HG02885 (cell line): Measurements from ENCODE around the gene GCGR.

Experiments used
- ATAC-seq: cut with Tn5 transposase; IDR thresholded peaks from one replicate; pipeline ENCODE4 v1.9.1; 2021; ENCODE audit warnings: mild to moderate bottlenecking; ENCODE audit not compliant: unreplicated experiment, poor library complexity

GCGR gene

DNA sequence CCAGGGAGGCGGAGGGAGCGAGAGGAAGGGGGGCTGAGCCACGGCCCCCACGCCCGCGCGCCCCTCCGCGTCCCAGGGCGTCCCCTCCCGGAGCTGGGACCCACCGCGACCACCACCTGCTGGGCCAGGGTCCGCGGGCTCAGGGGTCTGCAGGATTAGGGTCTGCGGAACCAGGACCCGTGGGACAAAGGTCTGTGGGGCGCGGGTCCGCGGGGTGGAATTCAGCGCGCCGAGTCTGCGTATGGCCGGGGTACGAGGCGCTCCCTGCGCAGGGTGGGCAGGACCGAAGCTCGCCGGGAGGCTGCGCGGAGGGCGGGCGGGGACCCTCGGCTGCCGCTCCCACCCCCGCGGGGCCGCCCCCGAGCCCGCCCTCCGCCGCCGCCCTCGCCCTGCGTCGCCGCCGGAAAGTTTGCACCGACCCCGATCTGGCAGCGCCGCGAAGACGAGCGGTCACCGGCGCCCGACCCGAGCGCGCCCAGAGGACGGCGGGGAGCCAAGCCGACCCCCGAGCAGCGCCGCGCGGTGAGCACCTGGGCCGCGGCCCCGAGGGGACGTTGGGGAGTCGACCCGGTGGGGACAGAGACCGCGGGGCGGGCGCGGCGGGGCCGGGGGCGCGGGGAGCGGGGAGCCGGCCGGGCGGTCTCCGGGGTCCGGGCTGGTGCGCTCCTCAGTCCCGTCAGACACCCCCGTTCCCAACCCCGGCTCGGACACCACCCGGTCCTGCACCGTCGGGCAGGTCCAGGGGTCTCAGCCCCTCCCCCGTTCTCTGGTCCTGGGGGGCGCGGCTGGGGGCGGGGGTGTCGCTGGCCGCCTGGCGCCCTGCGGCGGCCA is at the start of gene GCGR:
Gene GCGR, plus strand, starts transcription at position 423 of the 831 bp plus-strand sequence. CDS start 4,869 bp downstream, outside the sequence.
- no peak for ATAC-seq

DNA sequence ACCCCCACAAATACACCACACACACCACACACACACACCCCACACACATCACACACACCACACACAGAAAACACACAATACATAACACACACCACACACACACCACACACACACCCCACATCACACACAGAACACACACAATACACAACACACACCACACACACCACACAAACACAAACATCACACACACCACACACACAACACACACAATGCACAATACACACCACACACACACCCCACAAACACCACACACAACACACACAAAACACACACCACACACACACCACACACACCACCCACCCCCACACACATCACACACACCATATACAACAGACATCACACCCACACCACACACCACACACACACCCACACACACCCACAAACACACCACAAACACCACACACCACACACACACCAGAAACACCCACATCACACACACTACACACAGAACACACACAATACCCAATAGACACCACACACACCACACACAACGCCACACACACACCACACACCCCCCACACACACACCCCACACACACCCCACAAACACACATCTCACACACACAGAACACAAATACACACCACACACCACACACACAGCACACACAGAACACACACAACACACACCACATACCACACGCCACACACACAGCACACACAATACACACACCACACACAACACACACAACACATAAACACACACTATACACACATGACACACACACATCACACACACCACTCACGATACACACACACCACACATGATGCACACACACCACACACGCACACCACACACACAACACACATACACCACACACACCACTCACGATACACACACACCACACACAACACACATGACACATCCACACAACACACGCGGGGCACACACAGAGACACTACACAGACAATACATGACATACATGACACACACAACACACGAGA is 11.0 kb upstream of the GCGR start:
- ATAC-seq, result no peak

DNA sequence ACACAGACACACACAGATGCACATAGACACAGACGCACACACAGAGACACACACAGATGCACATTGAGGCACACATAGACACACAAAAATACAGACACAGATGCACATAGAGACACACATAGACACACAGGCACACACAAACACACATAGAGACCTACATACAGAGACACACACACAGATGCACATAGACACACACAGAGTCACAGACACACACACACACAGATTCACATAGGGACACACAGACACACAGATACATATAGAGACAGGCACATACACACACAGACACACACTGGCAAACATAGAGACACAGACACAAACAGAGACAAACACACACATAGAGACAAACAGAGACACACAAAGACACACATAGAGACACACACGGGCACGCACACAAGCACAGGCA is 9.9 kb upstream of the GCGR start:
- no peak for ATAC-seq

DNA sequence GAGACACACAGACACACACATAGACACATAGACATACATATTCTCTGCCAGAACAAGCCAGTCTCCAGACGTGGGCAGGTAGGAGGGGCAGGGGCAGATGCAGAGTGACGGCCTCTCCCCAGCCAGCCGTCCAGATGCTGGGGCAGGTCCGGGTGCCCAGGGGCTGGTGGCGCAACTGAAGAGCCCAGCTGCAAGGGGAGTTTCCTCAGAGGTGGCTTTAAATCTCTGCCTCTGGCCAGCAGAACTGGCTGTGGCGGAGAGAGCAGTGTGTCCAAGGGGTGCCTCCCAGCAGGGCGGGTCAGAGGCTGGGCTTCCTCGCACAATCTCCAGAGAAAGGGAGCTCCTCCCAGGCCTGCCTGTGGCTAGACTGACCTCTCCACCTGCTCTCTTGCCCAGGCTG is 9.4 kb upstream of the GCGR start:
- no peak for ATAC-seq

DNA sequence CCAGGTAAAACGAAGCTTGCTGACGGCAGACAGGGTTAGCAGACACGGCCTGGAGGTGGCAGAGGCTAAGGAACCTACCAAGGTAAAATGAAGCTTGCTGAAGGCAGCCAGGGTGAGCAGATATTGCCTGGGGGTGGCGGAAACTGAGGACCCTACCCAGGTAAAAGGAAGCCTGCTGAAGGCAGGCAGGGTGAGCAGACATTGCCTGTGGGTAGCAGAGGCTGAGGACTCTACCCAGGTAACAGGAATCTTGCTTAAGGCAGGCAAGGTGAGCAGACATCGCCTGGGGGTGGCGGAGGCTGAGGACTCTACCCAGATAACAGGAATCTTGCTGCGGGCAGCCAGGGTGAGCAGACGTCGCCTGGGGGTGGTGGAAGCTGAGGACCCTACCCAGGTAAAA is 2.6 kb upstream of the GCGR start:
- no peak for ATAC-seq

DNA sequence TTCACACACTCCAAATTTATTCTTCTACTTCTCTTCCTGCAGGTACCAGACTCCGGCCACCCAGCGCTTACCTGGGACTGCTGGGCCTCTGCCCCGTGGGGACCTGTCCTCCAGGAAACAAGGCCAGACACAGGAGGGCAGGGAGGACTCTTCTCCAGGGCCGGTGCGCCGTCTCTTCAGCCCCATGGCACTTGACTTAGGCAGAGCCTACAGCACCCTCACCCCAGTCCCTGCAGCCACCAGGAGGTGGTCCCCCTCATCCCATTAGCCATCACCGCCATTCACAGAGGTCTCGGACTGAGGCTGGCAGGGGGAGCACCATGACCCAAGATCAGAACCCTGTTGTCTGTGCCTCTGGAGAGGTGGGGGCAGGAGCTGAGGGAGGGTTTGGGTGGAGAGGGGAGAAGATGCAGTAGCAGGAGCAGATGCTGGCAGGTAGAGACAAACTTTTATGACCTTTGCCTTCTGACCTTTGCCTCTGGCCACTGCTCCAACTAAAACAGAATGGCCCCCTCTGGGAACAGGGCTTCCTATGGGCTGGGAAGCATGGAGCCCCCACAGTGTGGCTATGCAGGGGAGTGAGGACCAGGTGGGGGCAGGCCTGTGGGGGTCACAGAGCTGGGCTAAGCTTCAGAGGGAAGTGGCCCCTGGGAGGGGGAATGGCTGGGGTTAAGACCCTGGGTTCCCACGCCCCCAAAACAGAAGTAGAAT is 1.7 kb upstream of the GCGR start:
- no peak for ATAC-seq

DNA sequence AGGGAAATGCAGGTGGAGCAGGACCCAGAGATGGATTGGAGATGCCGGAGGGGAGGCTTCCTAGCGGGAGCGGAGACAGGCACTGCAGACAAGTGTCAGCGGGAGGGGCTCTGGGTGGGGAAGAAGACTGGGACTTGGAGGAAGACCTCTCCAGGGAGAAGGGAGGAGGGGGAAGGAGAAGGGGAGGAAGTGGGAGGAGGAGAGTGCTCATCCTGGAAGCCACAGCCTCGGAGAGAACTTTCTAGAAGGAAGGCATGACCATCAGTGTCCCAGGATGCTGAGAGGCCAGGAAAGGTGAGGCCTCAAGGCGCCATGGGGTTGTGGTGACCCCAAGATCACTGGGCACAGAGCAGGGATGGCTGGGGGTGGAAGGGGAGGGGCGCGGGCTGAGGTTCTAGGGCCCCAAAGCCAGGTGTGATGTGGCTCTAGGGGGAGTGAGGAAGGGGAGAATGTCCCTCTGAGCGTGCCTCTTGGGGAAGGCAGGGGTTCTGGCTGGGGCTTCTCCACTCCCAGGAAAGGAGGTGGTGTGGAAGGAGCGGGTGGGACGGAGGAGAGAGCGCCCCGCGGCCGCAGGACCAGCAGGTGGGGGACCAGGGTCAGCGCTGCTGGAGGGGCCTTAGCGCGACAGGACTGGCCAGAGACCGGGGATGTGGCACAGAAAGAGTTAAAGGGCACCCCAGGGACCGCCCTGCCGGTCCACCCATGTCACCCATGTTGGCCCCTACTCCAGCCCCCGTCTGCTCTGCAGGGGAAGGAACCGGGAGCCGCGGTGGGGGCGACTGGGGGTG is 900 bp upstream of the GCGR start:
- no peak for ATAC-seq

DNA sequence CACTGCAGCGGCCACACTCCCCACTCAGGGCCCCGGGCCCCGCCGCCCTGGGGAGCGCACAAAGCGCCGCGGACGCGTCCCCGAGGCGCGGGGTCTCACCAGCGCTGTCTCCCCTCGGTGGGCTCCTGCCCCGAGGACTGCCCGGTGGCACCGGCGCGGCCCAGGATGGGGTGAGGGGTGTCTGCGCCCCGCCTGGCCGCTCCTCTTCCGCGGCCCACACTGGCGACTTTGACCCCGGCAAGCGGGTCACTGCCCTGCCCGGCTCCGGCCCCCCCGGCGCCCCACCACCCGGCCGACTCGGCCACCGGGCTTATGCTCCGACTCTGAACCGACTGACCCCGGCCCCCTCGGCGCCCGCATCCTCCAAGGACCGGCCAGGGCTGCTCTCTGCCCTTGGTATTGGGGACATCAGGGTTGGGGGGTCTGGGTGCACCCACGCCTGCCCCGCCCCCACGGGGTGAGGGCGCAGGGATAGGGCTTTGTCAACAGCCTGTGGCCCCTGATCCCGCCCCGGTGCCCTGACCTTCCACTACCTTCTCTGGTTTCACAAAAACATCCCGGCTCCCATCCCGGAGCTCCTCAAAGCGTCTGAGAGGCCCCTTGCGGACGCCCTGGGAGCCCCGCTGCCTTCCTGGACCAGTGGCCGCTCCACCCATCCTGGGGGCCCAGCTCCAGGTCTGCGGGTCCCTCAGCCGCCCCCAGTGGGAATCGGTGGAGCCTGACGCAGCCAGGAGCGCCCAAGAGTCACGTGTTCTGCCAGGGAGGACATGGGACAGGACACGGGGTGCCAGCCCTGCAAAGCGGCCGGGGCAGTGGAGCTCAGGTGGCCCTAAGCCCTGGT is 829 bp downstream of the GCGR start:
- no peak for ATAC-seq

DNA sequence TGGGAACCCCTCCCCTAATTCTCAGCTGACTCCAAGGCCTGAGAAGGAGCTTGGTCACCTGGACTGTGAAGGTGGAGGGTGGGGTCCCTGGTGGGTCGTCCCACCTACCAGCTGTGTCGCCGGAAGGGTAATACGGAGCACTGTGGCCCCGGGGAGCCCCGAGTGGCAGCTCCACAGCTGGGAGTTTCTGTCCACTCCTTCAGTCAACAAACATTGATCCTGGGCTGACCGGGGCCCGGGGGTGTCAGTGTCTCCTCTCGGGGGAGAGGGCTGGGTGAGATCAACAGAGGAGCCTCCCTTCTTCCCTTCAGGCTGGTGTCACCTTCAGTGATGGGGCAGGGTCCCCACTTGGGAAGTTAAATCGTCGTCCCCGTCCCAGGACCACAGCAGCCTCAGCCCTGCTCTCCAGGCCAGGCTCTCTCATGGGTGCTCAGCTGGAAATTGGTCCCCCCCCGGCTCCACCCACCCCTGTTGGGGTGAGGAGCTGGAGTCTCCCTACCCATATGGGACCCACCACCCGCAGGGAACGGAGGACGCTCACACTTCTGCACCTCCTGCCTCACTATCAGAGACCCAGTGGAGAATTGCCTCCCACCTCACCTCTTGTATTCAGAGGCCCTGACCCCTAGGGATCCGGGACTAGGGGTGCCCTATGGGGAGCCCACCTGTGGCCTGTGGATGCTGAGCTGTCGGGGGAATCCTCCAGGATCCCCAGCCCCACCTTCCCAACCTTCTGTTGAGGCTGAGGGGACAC is 1.9 kb downstream of the GCGR start:
- ATAC-seq, result no peak

DNA sequence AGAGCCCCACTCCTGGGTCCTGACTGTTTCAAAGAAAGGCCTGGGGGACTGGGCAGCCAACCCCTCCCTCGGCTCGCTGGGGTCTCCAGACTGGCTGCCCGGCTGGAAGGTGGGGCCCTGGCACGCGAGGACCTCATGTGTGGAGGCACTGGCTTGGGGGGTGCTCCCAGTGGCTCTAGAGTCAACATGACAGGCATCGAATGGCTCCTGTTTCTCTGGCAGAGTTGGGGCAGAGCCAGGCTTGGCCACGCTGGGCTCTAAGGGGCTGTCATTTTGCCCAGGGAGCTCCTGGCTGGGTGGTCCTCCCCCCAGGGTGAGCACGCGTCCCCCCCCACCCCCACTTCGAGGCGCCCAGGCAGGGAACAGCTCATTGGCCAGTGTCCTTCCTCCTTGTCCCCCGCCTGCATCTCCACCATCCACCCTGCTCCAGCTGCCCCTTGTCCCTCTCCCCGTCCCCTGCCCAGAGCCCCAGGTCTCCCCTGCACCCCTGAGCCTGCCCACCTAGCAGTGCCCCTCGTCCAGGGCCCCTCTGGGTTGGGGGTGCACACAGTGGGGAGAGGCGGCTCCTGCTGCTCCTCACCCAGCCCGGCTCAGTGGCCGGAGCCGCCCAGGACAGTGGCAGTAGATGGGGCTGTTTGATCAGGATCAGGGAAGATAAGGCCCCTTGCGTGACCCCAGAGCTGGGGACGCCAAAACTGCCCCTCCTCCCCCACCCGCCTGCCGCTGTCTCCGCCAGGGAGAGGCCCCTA is 2.7 kb downstream of the GCGR start:
- ATAC-seq, result no peak

DNA sequence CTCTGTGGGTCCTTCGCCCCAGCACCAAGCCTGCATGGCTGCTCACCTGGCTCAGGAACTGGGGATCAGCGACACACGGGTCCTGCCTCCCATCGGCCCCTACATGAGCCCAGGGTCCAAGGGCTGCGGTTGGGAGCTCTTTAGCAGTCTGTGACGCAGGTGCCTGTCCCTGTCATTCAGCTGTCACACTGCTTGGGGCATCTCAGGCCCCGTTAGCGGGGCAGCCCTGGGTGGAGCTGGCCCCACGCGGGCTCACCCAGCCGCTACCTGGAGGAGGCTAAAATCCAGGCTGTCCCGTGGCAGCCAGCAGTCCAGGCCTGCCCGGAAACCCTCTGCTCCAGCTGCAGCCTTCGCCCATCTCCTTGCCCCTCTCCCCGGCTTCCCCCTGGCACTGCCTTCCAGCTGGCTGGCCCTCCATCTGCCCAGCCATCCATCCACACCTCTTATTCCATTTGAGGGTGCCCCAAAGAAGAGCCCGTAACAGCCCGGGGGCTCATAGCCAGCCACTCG is 3.3 kb downstream of the GCGR start:
- ATAC-seq, result no peak

DNA sequence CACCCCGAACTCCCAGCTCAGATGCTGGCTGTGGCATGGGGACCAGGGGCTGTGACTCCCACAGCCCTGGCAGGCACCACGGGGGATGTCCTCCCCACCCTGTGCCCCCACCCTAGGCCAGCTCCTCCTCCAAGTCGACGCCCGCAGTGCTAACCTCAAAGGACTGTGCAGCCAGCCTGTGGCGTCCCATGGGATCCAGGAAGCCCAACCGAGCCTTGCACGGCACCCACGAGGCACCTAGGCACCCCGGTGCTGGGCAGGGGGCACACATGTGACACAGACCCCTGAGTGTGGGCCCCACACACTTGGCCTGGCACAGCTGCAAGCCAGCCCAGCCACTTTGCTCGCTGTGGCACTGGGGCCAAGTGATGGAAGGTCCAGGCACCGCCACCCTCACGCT is 3.9 kb downstream of the GCGR start:
- ATAC-seq, result no peak

DNA sequence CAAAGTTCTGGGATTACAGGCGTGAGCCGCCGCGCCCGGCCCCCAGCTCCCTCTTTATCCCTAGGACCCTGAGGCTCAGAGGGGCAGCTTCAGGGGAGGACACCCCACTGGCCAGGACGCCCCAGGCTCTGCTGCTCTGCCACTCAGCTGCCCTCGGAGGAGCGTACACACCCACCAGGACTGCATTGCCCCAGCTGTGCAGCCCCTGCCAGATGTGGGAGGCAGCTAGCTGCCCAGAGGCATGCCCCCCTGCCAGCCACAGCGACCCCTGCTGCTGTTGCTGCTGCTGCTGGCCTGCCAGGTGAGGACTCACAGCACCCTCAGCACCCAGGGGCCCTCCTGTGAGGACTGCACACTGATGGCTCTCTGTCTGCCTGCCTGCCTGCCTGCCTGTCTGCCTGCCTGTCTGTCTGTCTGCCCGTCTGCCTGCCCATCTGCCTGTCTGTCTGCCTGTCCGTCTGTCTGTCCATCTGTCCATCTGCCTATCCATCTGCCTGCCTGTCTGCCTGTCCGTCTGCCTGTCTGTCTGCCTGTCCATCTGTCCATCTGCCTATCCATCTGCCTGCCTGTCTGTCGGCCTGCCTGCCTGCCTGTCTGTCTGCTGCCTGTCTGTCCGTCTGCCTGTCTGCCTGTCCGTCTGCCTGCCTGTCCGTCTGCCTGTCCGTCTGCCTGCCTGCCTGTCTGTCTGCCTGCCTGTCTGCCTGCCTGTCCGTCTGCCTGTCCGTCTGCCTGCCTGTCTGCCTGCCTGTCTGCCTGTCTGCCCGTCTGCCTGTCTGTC is 5.0 kb downstream of the GCGR start:
- no peak for ATAC-seq

DNA sequence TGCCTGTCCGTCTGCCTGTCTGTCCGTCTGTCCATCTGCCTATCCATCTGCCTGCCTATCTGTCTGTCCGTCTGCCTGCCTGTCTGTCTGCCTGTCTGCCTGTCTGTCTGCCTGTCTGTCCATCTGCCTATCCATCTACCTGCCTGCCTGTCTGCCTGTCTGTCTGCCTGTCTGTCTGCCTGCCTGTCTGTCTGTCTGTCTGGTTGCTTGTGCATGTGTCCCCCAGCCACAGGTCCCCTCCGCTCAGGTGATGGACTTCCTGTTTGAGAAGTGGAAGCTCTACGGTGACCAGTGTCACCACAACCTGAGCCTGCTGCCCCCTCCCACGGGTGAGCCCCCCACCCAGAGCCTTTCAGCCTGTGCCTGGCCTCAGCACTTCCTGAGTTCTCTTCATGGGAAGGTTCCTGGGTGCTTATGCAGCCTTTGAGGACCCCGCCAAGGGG is 5.6 kb downstream of the GCGR start:
- no peak for ATAC-seq

DNA sequence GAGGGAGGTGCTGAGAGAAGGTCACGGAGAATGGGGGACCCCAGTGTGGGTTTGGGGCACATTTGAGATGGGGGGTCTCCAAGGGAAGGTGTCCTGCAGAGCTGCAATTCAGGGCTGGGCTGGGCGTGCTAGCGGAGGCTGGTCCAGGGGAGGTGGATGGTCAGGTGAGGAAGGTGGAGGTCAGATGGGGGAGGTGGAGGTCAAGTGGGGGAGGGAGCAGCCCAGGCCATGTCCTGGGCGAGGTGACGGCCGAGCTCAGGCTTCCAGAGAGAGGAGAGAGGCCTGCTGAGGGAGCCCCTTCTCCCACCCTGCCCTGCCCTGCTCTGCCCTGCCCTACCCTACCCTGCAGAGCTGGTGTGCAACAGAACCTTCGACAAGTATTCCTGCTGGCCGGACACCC is 6.5 kb downstream of the GCGR start:
- ATAC-seq, result no peak

DNA sequence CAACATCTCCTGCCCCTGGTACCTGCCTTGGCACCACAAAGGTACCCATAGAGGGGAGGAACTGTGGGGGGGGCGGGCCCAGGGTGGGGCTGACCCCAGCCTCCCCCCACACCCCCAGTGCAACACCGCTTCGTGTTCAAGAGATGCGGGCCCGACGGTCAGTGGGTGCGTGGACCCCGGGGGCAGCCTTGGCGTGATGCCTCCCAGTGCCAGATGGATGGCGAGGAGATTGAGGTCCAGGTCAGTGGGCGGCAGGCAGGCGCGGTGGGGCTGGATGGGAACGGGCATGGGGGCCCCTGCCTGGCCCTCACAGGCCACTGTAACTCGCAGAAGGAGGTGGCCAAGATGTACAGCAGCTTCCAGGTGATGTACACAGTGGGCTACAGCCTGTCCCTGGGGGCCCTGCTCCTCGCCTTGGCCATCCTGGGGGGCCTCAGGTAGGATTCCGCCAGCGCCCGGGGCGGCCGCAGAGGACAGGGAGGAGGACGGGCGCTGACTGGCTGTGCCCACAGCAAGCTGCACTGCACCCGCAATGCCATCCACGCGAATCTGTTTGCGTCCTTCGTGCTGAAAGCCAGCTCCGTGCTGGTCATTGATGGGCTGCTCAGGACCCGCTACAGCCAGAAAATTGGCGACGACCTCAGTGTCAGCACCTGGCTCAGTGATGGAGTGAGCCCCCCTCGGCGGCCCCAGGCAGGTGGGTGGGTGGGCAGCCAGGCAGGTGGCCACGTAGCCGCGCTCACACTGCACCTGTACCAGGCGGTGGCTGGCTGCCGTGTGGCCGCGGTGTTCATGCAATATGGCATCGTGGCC is 7.1 kb downstream of the GCGR start:
- ATAC-seq, result no peak
